ENCODE data around the gene SLC9A1. TPM values are rescaled to one million over a fixed set of nuclear protein-coding genes. Genes with fewer than 3 reads are reported as not detected.
A peak's percentile ranks its signal among the peaks of the same experiment; 100 is the strongest.
"Not testable (repeated sequence)": the region's sequence is repeated elsewhere in the genome, so short reads cannot be mapped to it uniquely, and the experiment has no call there.

SLC9A1 gene
- total RNA-seq, 4 donors from 2014 or later, result 18.1 to 28.1 (median 25.2) TPM

GRCh38 chr1:27127419-27127818 lies 27.5 kb downstream of the SLC9A1 start:
- WGBS, result 89% methylated on average over 3 of the region's 3 CpGs
- no peak overlapping the region for H3K4me3 ChIP-seq
- H3K36me3 ChIP-seq, result no peaks in the 10 kb centered on the region
- H3K9me3 ChIP-seq, result no peaks in the 10 kb centered on the region
- H3K4me1 ChIP-seq, result peaks cover 18% of the 10 kb centered on the region
- no peaks in the 10 kb centered on the region for H3K27me3 ChIP-seq
- TF ChIP-seq, protein P1, sequence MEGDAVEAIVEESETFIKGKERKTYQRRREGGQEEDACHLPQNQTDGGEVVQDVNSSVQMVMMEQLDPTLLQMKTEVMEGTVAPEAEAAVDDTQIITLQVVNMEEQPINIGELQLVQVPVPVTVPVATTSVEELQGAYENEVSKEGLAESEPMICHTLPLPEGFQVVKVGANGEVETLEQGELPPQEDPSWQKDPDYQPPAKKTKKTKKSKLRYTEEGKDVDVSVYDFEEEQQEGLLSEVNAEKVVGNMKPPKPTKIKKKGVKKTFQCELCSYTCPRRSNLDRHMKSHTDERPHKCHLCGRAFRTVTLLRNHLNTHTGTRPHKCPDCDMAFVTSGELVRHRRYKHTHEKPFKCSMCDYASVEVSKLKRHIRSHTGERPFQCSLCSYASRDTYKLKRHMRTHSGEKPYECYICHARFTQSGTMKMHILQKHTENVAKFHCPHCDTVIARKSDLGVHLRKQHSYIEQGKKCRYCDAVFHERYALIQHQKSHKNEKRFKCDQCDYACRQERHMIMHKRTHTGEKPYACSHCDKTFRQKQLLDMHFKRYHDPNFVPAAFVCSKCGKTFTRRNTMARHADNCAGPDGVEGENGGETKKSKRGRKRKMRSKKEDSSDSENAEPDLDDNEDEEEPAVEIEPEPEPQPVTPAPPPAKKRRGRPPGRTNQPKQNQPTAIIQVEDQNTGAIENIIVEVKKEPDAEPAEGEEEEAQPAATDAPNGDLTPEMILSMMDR (IDR thresholded peaks at IDR 0.05), result no peak
- TF ChIP-seq EP300 (IDR thresholded peaks at IDR 0.05) (no peak), POLR2A (IDR thresholded peaks at IDR 0.05) (no peak), POLR2AphosphoS5 (IDR thresholded peaks at IDR 0.05) (no peak)
- no peak for DNase-seq (ENCODE audit: low spot score in 2 of 2)
- H3K27ac ChIP-seq, result no peak overlapping the region

GRCh38 chr1:27126391-27126790 lies 28.5 kb downstream of the SLC9A1 start:
- no peak for TF ChIP-seq EP300 (IDR thresholded peaks at IDR 0.05)
- no peak for TF ChIP-seq POLR2AphosphoS5 (IDR thresholded peaks at IDR 0.05)
- TF ChIP-seq POLR2A (IDR thresholded peaks at IDR 0.05), result no peak
- TF ChIP-seq, protein P1 (IDR thresholded peaks at IDR 0.05), result no peak
- Histone ChIP-seq H3K36me3 (no peaks in the 10 kb centered on the region), H3K9me3 (no peaks in the 10 kb centered on the region), H3K4me1 (peaks cover 28% of the 10 kb centered on the region), H3K4me3 (no peak overlapping the region), H3K27ac (no peak overlapping the region), H3K27me3 (no peaks in the 10 kb centered on the region)
- DNase-seq (ENCODE audit: low spot score in 2 of 2), result no peak
- 88% methylated on average over 5 of the region's 5 CpGs for WGBS

DNA sequence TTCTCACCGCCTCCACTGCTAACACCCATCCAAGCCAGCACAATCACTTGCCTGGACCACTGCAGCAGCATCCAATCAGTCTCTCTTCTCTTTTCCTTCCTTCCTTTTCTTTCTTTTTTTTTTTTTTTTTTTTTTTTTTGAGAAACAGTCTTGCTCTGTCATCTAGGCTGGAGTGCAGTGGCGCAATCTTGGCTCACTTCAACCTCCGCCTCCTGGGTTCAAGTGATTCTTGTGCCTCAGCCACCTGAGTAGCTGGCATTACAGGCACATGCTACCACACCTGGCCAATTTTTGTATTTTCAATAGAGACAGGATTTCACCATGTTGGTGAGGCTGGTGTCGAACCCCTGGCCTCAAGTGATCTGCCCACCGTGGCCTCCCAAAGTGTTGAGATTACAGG lies 29.8 kb downstream of the SLC9A1 start:
- not testable (repeated sequence) for H3K27me3 ChIP-seq; H3K27ac ChIP-seq; H3K9me3 ChIP-seq; H3K36me3 ChIP-seq; DNase-seq (ENCODE audit: low spot score in 2 of 2); H3K4me3 ChIP-seq
- H3K4me1 ChIP-seq, result peaks cover 21% of the 10 kb centered on the region
- WGBS, result 92% methylated on average over 5 of the region's 5 CpGs

GRCh38 chr1:27124405-27124804 lies 30.5 kb downstream of the SLC9A1 start:
- 94% methylated on average over 3 of the region's 3 CpGs for WGBS
- TF ChIP-seq POLR2AphosphoS5 (IDR thresholded peaks at IDR 0.05) (no peak), POLR2A (IDR thresholded peaks at IDR 0.05) (no peak), EP300 (IDR thresholded peaks at IDR 0.05) (no peak)
- TF ChIP-seq, protein P1 (IDR thresholded peaks at IDR 0.05), result no peak
- no peak for DNase-seq (ENCODE audit: low spot score in 2 of 2)
- no peaks in the 10 kb centered on the region for H3K9me3 ChIP-seq
- H3K36me3 ChIP-seq, result no peaks in the 10 kb centered on the region
- H3K4me1 ChIP-seq, result peaks cover 25% of the 10 kb centered on the region
- no peak overlapping the region for H3K27ac ChIP-seq
- H3K27me3 ChIP-seq, result no peaks in the 10 kb centered on the region
- H3K4me3 ChIP-seq, result no peak overlapping the region

- no peaks in the 10 kb centered on the region for H3K9me3 ChIP-seq
- H3K4me3 ChIP-seq, result no peak overlapping the region
- H3K36me3 ChIP-seq, result no peaks in the 10 kb centered on the region
- no peak for DNase-seq (ENCODE audit: low spot score in 2 of 2)
- H3K27ac ChIP-seq, result peak overlapping the region; percentile 60
- peaks cover 42% of the 10 kb centered on the region for H3K4me1 ChIP-seq
- no peaks in the 10 kb centered on the region for H3K27me3 ChIP-seq
- 36% methylated on average over 4 of the region's 4 CpGs for WGBS
- TF ChIP-seq, protein P1 (IDR thresholded peaks at IDR 0.05), result no peak
Measured at GRCh38 chr1:27122652-27123051, 32.3 kb downstream of the SLC9A1 start.

DNA sequence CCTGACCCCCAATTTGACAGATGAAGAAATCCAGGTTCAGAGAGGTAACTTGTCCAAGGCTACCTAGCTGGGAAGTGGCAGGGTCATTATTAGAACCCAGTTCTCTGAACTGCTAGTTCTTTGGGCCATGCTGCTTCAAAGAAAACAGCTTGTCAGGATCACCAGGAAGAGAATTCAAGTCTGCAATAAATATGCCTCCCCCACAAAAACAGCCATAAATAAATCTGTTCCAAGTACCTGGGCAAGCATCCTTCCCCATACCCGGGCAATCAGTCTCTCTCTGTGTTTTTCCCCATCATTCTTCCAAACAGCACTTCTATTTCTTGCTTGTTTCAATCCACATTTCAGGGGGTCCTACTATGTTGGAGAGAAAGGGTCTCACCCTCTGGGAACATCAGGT lies 34.1 kb downstream of the SLC9A1 start:
- Histone ChIP-seq H3K9me3 (no peaks in the 10 kb centered on the region), H3K4me3 (no peak overlapping the region), H3K27me3 (no peaks in the 10 kb centered on the region), H3K27ac (no peak overlapping the region), H3K36me3 (no peaks in the 10 kb centered on the region), H3K4me1 (peaks cover 60% of the 10 kb centered on the region)
- no peak for DNase-seq (ENCODE audit: low spot score in 2 of 2)
- 76% methylated on average over 1 of the region's 1 CpG for WGBS
- TF ChIP-seq EP300 (IDR thresholded peaks at IDR 0.05), result no peak
- TF ChIP-seq, protein P1 (IDR thresholded peaks at IDR 0.05), result no peak
- no peak for TF ChIP-seq POLR2A (IDR thresholded peaks at IDR 0.05)
- no peak for TF ChIP-seq POLR2AphosphoS5 (IDR thresholded peaks at IDR 0.05)
